Activated naive CD4-positive, alpha-beta T cell treated with anti-CD3 and anti-CD28 coated beads, Interleukin-2, amount 50 U/mL, for 72 hours (primary cell): ENCODE data around the gene WDR19. TPM values are rescaled to one million over a fixed set of nuclear protein-coding genes. Genes with fewer than 3 reads are reported as not detected.
"Not testable (repeated sequence)": the region's sequence is repeated elsewhere in the genome, so short reads cannot be mapped to it uniquely, and the experiment has no call there.

Experiments used
- ATAC-seq, 2 donors: fragments of 150-1000 bp; cut with Tn5 transposase; 2 replicates each; pipeline ENCODE4 v1.10.0; 2021; ENCODE audit warnings: mild to moderate bottlenecking in 2 of 2, moderate library complexity in 2 of 2
- DNase-seq, 2 donors: peaks; one replicate each; pipeline ENCODE4 v3.0.0; 2021 to 2022; ENCODE audit warnings: low spot score in 2 of 2
- H3K27ac Mint-ChIP-seq, 2 donors: one replicate each; pipeline ENCODE4 v1.8.0; 2022; ENCODE audit warnings: mild to moderate bottlenecking in 2 of 2, mixed read lengths in 2 of 2
- H3K36me3 Mint-ChIP-seq, 2 donors: one replicate each; pipeline ENCODE4 v1.8.0; 2022; ENCODE audit warnings: mixed read lengths in 2 of 2
- H3K9me3 Mint-ChIP-seq, 2 donors: one replicate each; pipeline ENCODE4 v1.8.0; 2022; ENCODE audit warnings: mixed read lengths in 2 of 2
- total RNA-seq, 2 donors: library from RNA; stranded (reverse); gene quantifications; one replicate each; pipeline ENCODE4 v1.2.3, GENCODE V29; 2022

The WDR19 gene
- total RNA-seq, result 10 to 100 TPM; 10.6 to 15.3 TPM

- Mint-ChIP-seq H3K27ac (no peak within 1 kb of the TSS), H3K9me3 (no peaks in the 10 kb centered on the region), H3K36me3 (no peaks in the 10 kb centered on the region)
- DNase-seq (peak; percentile 97 to 99), ATAC-seq (peak; percentile 99)
Observed at GRCh38 chr4:39181905-39182638, at the start of gene WDR19. TSS of gene WDR19 (plus strand) at chr4:39182529. CDS start at chr4:39182558, 29 bp downstream.

DNA sequence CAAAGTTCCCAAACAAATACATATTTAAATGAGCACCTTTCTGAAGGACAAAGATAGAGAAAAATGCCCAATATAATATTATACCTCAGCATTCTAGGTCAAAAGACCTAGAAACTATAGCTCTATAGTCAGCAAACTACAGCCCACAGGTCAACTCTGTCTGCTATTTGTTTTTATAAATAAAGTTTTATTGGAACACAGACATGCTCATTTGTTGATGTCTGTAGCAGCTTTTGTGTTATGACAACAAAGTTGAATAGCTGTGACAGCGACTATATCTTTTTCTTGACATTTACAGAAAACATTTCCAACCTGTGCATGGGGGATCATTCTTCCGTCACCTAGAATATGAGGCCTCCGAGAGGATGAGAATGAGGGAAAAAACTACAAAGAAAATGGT, 48.7 kb upstream of the WDR19 start:
- no peaks in the 10 kb centered on the region for H3K9me3 Mint-ChIP-seq
- no peak overlapping the region for H3K27ac Mint-ChIP-seq
- no peaks in the 10 kb centered on the region for H3K36me3 Mint-ChIP-seq
- ATAC-seq (no peak), DNase-seq (no peak)

DNA sequence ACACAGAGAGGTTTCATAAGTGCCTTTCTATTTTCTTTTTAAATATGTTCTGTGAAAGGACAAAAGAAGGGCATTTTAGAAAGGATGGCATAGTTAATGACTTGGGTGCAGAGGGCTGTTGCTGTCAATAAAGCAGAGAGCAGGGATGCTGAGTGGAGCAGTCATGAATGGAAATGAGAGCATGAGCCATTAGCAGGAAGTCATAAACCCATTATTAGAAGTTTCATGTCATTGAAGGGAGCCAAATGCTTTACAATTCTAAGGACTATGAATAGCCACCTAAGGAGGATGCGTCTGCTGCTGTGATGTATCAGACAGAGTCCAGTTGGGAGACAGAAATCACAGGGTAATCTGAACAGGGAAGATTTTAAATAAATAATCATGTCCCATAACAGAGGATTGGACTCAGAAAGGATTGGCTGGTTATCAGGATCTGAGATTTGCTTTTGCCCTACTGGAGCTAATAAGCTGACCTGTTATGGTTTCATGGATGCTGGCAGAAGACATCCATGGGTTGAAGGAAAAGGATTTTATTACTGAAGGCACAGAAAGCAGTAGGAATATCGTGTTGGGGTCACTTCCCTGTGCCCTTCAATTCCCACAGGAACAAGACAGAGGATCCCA, 47.5 kb upstream of the WDR19 start:
- H3K27ac Mint-ChIP-seq, result no peak overlapping the region
- H3K36me3 Mint-ChIP-seq, result no peaks in the 10 kb centered on the region

DNA sequence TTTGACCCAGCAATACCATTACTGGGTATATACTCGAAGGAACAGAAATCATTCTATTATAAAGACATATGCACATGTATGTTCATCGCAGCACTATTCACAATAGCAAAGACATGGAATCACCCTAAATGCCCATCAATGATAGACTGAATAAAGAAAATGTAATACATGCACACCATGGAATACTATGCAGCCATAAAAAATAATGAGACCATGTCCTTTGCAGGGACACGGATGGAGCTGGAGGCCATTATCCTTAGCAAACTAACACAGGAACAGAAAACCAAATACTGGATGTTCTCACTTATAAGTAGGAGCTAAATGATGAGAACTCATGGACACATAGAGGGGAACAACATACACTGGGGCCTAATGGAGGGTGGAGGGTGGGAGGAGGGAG, 44.1 kb upstream of the WDR19 start:
- H3K27ac Mint-ChIP-seq, ATAC-seq, DNase-seq, H3K36me3 Mint-ChIP-seq, H3K9me3 Mint-ChIP-seq: not testable (repeated sequence)

More for the DNA sequence above, 47.5 kb upstream of the WDR19 start:
- H3K9me3 Mint-ChIP-seq, result no peaks in the 10 kb centered on the region
- no peak for ATAC-seq
- DNase-seq, result no peak

DNA sequence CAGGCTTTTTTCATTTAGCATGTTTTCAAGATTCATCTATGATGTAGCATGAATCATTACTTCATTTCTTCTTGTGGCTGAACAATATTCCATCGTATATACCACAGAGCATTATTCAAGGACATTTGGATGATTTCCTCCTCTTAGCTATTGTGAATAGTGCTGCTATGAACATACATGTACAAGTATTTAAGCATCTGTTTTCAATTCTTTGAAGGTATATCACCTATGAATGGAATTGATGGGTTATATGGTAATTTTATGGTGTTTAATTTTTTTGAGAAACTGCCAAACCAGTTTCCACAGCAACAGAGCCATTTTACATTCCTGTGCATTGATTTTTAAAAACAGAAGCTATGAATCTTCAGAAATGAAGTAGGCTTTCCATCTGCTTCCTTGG, 36.1 kb upstream of the WDR19 start:
- Mint-ChIP-seq H3K9me3 (no peaks in the 10 kb centered on the region), H3K36me3 (no peaks in the 10 kb centered on the region), H3K27ac (no peak overlapping the region)
- ATAC-seq (no peak), DNase-seq (no peak)

DNA sequence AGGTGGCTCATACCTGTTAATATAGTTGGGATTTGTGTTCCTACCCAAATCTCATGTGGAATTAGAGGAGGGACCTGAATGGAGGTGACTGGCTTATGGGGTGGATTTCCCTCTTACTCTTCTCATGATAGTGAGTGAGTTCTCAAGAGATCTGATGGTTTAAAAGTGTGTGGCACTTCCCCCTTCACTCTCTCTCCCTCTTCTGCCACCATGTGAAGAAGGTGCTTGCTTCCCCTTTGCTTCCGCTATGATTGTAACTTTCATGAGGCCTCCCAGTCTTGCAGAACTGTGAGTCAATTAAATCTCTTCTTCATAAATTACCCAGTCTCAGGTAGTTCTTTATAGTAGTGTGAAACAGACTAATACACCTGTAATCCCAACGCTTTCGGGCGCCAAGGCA, 28.3 kb upstream of the WDR19 start:
- no peaks in the 10 kb centered on the region for H3K9me3 Mint-ChIP-seq
- no peak for ATAC-seq
- H3K36me3 Mint-ChIP-seq, result no peaks in the 10 kb centered on the region
- no peak for DNase-seq
- H3K27ac Mint-ChIP-seq, result no peak overlapping the region

GRCh38 chr4:39157520-39157919, 24.8 kb upstream of the WDR19 start:
- ATAC-seq, result no peak
- DNase-seq, result no peak
- Mint-ChIP-seq H3K9me3 (no peaks in the 10 kb centered on the region), H3K27ac (no peak overlapping the region), H3K36me3 (no peaks in the 10 kb centered on the region)

DNA sequence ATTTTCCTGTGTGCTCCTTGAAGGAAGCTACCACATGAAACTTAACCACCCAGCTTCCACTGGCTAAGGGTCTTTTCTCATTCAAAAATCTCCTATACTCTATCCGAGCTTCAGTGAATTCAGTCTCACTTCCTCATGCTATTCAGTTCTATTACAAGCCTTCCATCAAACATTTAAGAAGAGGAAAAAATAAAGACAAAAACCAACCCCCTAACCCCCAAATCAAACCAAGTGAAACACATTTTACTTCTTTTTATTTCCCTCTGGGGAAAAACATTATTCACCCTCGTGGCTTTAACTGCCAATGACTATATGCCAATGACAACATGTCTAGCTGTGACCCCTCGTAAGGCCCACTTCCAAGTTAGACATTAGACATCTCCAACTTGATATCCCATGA, 16.2 kb upstream of the WDR19 start:
- DNase-seq (no peak), ATAC-seq (no peak)
- no peaks in the 10 kb centered on the region for H3K36me3 Mint-ChIP-seq
- H3K27ac Mint-ChIP-seq, result peak overlapping the region in 1 of 2 donors; percentile 3
- peaks cover 7% of the 10 kb centered on the region in 2 donors for H3K9me3 Mint-ChIP-seq

GRCh38 chr4:39166669-39167068, 15.7 kb upstream of the WDR19 start:
- DNase-seq, result no peak
- peak overlapping the region in 1 of 2 donors; percentile 3 for H3K27ac Mint-ChIP-seq
- no peaks in the 10 kb centered on the region for H3K36me3 Mint-ChIP-seq
- H3K9me3 Mint-ChIP-seq, result peaks cover 7% of the 10 kb centered on the region in 2 donors
- ATAC-seq, result no peak

DNA sequence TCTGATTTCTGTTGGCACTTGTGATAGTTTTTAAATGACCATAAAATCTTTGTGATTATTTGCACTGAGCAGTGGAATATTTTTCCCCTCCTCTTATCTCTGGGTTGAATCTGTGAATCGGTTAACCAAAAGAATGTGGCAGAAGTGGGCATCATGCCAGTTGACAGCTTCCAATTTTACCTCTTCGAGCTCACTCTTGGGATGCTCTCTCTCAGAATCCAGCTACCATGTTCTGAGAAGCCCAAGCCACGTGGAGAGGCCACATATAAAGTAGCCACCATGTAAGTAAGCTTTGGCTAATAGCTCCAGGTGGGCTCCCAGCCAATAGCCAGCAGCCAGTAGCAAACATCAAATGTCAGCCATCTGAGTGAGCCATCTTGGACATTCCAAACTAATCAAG, 12.9 kb upstream of the WDR19 start:
- H3K27ac Mint-ChIP-seq, result no peak overlapping the region
- no peak for ATAC-seq
- H3K36me3 Mint-ChIP-seq, result no peaks in the 10 kb centered on the region
- DNase-seq, result no peak
- H3K9me3 Mint-ChIP-seq, result peaks cover 7% of the 10 kb centered on the region in 2 donors

- ATAC-seq, result no peak
- no peak for DNase-seq
- Mint-ChIP-seq H3K36me3 (no peaks in the 10 kb centered on the region), H3K9me3 (peaks cover 7% of the 10 kb centered on the region in 2 donors), H3K27ac (no peak overlapping the region)
Observed at GRCh38 chr4:39170301-39170700, 12.0 kb upstream of the WDR19 start.

DNA sequence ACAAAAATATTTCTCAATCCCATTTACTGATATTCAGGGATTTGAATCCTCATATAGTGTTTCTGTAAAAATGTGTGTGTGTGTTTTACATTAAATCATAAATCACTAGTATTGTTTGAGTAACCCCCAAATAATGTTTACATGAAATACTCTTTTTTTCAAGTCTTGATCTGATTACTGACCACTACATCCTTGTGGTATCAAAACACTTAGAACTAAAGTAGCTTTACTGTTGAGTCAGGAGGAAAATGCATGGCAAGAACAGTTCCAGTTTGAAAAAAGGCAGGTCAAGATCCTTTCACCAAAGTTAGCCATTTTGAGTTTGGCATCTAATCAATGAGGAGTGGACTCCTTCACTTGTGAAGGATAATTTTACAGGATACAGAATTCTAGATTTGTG, 3.6 kb upstream of the WDR19 start:
- no peaks in the 10 kb centered on the region for H3K9me3 Mint-ChIP-seq
- H3K36me3 Mint-ChIP-seq, result no peaks in the 10 kb centered on the region
- no peak overlapping the region for H3K27ac Mint-ChIP-seq
- ATAC-seq, result no peak
- DNase-seq, result no peak

DNA sequence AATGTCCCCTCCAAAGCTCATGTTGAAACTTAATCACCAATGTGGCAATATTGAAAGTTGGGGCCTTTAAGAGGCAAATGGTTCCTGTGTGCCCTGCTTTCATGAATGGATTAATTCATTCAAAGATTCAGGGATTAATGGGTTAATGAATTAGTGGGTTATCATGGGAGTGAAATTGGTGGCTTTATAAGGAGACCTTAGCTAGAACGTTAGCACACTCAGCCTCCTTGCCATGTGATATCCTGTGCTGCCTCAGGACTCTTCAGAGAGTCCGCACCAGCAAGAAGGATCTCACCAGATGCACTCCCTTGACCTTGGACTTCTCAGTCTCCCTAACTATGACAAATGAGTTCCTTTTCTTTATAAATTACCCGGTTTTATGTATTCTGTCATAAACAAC, 2.6 kb upstream of the WDR19 start:
- no peak for ATAC-seq
- no peaks in the 10 kb centered on the region for H3K36me3 Mint-ChIP-seq
- H3K27ac Mint-ChIP-seq, result no peak overlapping the region
- no peaks in the 10 kb centered on the region for H3K9me3 Mint-ChIP-seq
- DNase-seq, result no peak

- H3K27ac Mint-ChIP-seq, H3K36me3 Mint-ChIP-seq, H3K9me3 Mint-ChIP-seq, ATAC-seq, DNase-seq: not testable (repeated sequence)
Observed at GRCh38 chr4:39180629-39181028, 1.7 kb upstream of the WDR19 start.

GRCh38 chr4:39181520-39181904, 817 bp upstream of the WDR19 start:
- Mint-ChIP-seq H3K36me3 (no peaks in the 10 kb centered on the region), H3K9me3 (no peaks in the 10 kb centered on the region), H3K27ac (no peak overlapping the region)
- no peak for DNase-seq
- no peak for ATAC-seq

DNA sequence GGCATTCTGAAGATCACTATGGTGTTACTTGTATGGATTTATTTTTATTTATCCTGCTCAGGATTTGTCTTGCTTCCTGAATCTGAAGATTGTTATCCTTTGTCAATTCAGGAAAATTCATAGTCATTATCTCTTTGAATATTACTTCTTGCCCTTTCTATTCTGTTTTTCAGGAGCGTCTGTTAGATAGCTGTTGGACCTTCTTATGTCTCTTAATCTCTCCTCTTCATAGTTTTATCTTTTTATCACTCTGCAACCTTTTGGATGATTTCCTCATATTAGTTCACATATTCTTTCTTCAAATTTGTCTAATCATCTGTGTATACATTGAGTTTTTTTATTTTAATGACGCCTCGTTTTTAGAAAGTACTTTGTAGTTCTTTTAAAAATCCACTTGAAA, 19.6 kb downstream of the WDR19 start:
- Mint-ChIP-seq H3K36me3 (peaks cover 3 to 22% of the 10 kb centered on the region in 2 donors), H3K27ac (no peak overlapping the region), H3K9me3 (no peaks in the 10 kb centered on the region)
- ATAC-seq (no peak), DNase-seq (no peak)

DNA sequence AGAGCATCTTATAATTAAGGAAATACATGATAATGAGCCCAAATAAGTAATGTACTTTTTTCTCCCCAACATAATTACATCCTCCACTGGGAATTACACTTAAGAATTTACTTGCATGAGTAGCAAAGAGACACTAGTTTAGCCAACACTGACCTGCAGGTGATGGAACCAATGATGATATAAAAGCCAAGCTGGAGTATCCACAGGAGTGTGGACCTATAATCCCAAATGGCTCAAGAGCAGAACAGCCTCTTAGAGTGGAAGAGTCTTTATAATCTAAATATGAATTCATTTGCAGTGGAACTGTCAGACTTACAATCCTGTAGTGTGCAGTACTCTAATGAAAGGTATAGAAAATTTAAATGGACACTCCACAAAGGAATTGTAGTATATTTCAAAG, 22.2 kb downstream of the WDR19 start:
- Mint-ChIP-seq H3K9me3 (no peaks in the 10 kb centered on the region), H3K36me3 (peaks cover 12 to 29% of the 10 kb centered on the region in 2 donors), H3K27ac (no peak overlapping the region)
- DNase-seq, result no peak
- ATAC-seq, result no peak

- no peak for DNase-seq
- Mint-ChIP-seq H3K36me3 (peaks cover 12 to 29% of the 10 kb centered on the region in 2 donors), H3K27ac (no peak overlapping the region), H3K9me3 (no peaks in the 10 kb centered on the region)
- ATAC-seq, result no peak
Observed at GRCh38 chr4:39205000-39205399, 22.7 kb downstream of the WDR19 start.
